ENCODE data around the gene CPXM2. TPM values are rescaled to one million over a fixed set of nuclear protein-coding genes. Genes with fewer than 3 reads are reported as not detected.

Gene CPXM2
- total and polyA plus RNA-seq, 4 donors, result 0.05 to 0.92 (median 0.44) TPM

GRCh38 chr10:123913688-123914268 is 22.2 kb upstream of the CPXM2 start:
- no peak for DNase-seq (ENCODE audit: low spot score)
- no peak overlapping the region for H3K9ac ChIP-seq (ENCODE audit: low read depth in 1 of 2, low read length in 2 of 2)
- no peak overlapping the region for H3K27ac ChIP-seq (ENCODE audit: low read depth in 1 of 2, low read length in 2 of 2)
- H3K9me3 ChIP-seq (ENCODE audit: control insufficient read depth in 4 of 4, low read length in 3 of 4), result peaks cover 0 to 4% (median 1%) of the 10 kb centered on the region in 4 donors
- TF ChIP-seq NR2F2 (IDR thresholded peaks at IDR 0.05) (peak; percentile 98), ATF3 (IDR thresholded peaks at IDR 0.05) (no peak), FOXA1 (IDR thresholded peaks at IDR 0.05) (no peak), ZBTB33 (IDR thresholded peaks at IDR 0.05) (no peak), FOXA2 (IDR thresholded peaks at IDR 0.05) (no peak)
- no peak overlapping the region for H3K4me3 ChIP-seq (ENCODE audit: low read depth in 1 of 3, low read length in 3 of 3)
- H3K36me3 ChIP-seq (ENCODE audit: control insufficient read depth in 4 of 4, insufficient read depth in 3 of 4, low read depth in 1 of 4, low read length in 3 of 4), result no peaks in the 10 kb centered on the region
- 36% methylated on average over 8 of the region's 8 CpGs for WGBS
- H3K4me1 ChIP-seq (ENCODE audit: control insufficient read depth in 4 of 4, insufficient read depth in 4 of 4, low read length in 3 of 4), result no peaks in the 10 kb centered on the region
- H3K27me3 ChIP-seq (ENCODE audit: control insufficient read depth in 4 of 4, insufficient read depth in 4 of 4, low read length in 3 of 4), result peaks cover 0 to 5% (median 0%) of the 10 kb centered on the region in 4 donors

- no peak overlapping the region for H3K4me3 ChIP-seq (ENCODE audit: low read depth in 1 of 3, low read length in 3 of 3)
- no peak for TF ChIP-seq HNF4A (conservative IDR thresholded peaks at IDR 0.05)
- TF ChIP-seq RXRA (IDR thresholded peaks at IDR 0.05), result no peak
- TF ChIP-seq TAF1 (conservative IDR thresholded peaks at IDR 0.05), result no peak
- no peak for TF ChIP-seq ATF3 (IDR thresholded peaks at IDR 0.05)
- TF ChIP-seq REST (IDR thresholded peaks at IDR 0.05), result no peak
- no peak for TF ChIP-seq CTCF (IDR thresholded peaks at IDR 0.05; ENCODE audit: low read depth, low read length, missing input control)
- no peak for TF ChIP-seq JUND (IDR thresholded peaks at IDR 0.05)
- TF ChIP-seq YY1 (IDR thresholded peaks at IDR 0.05), result no peak
- no peak for TF ChIP-seq GABPA (IDR thresholded peaks at IDR 0.05 in 1 of 2, conservative IDR thresholded peaks at IDR 0.05 in 1 of 2)
- TF ChIP-seq HNF4G (IDR thresholded peaks at IDR 0.05), result no peak
- TF ChIP-seq SP1 (IDR thresholded peaks at IDR 0.05), result no peak
- no peak for TF ChIP-seq ZBTB33 (IDR thresholded peaks at IDR 0.05)
- no peak for TF ChIP-seq FOXA2 (IDR thresholded peaks at IDR 0.05)
- no peak for TF ChIP-seq NR2F2 (IDR thresholded peaks at IDR 0.05)
- TF ChIP-seq EGR1 (IDR thresholded peaks at IDR 0.05; ENCODE audit: low read depth in 2 of 2), result no peak
- no peak for DNase-seq (ENCODE audit: low spot score)
- H3K9ac ChIP-seq (ENCODE audit: low read depth in 1 of 2, low read length in 2 of 2), result no peak overlapping the region
- H3K36me3 ChIP-seq (ENCODE audit: control insufficient read depth in 4 of 4, insufficient read depth in 3 of 4, low read depth in 1 of 4, low read length in 3 of 4), result no peaks in the 10 kb centered on the region
- H3K4me1 ChIP-seq (ENCODE audit: control insufficient read depth in 4 of 4, insufficient read depth in 4 of 4, low read length in 3 of 4), result no peaks in the 10 kb centered on the region
- H3K27me3 ChIP-seq (ENCODE audit: control insufficient read depth in 4 of 4, insufficient read depth in 4 of 4, low read length in 3 of 4), result peaks cover 0 to 7% (median 0%) of the 10 kb centered on the region in 4 donors
- WGBS, result 35% methylated on average over 3 of the region's 3 CpGs
- H3K9me3 ChIP-seq (ENCODE audit: control insufficient read depth in 4 of 4, low read length in 3 of 4), result no peaks in the 10 kb centered on the region
- H3K27ac ChIP-seq (ENCODE audit: low read depth in 1 of 2, low read length in 2 of 2), result no peak overlapping the region
These were observed 21.3 kb upstream of the CPXM2 start for GRCh38 chr10:123912871-123913270.
